Breast epithelium (tissue), 4 donors: ENCODE measurements around the gene AFAP1L1. TPM values are rescaled to one million over a fixed set of nuclear protein-coding genes. Genes with fewer than 3 reads are reported as not detected.

Source experiments
- DNase-seq, 2 donors: peaks; one replicate each; pipeline ENCODE4 v3.0.0-alpha.2; 2019; ENCODE audit warnings: low spot score in 2 of 2
- H3K27ac ChIP-seq, 2 donors: fragments of 200-600 bp; sonication (generic) in 1 of 2; one replicate each; pipeline ENCODE4 v1.5.1; 2016 to 2019; ENCODE audit warnings: mild to moderate bottlenecking in 1 of 2
- H3K27me3 ChIP-seq, 2 donors: fragments of 200-600 bp; sonication (generic) in 1 of 2; one replicate each; pipeline versions ENCODE4 v1.5.1 to v1.6.0; 2017 to 2019; ENCODE audit warnings: control low read depth in 1 of 2, mild to moderate bottlenecking in 1 of 2
- H3K36me3 ChIP-seq: fragments of 200-600 bp; one replicate; pipeline ENCODE4 v1.5.1; 2019
- H3K4me1 ChIP-seq, 2 donors: fragments of 200-600 bp; sonication (generic); one replicate each; pipeline ENCODE4 v1.5.1; 2016 to 2019; ENCODE audit warnings: control low read depth in 1 of 2
- H3K4me3 ChIP-seq, 3 donors: fragments of 200-600 bp; sonication (generic); 1 replicate in 2 of 3; 2 replicates in 1 of 3; pipeline ENCODE4 v1.5.1; 2016 to 2019; ENCODE audit warnings: mild to moderate bottlenecking in 3 of 3, moderate library complexity in 2 of 3
- H3K9me3 ChIP-seq, 2 donors: fragments of 200-600 bp; sonication (generic) in 1 of 2; one replicate each; pipeline ENCODE4 v1.5.1; 2016 to 2019; ENCODE audit warnings: control low read depth in 1 of 2
- CTCF ChIP-seq, 3 donors: fragments of 450-650 bp; IDR thresholded peaks; one replicate each; pipeline ENCODE4 v1.5.1; 2016 to 2017; ENCODE audit warnings: antibody characterized with exemption in 3 of 3, mild to moderate bottlenecking in 3 of 3, moderate library complexity in 3 of 3
- POLR2A ChIP-seq: fragments of 450-650 bp; IDR thresholded peaks from one replicate; pipeline ENCODE4 v1.6.1; 2016; ENCODE audit warnings: antibody characterized with exemption, mild to moderate bottlenecking, moderate library complexity
- POLR2AphosphoS5 ChIP-seq, 3 donors: sonication (generic); formaldehyde crosslinking; IDR thresholded peaks; one replicate each; pipeline ENCODE4 v1.6.1; 2017; ENCODE audit warnings: antibody characterized with exemption in 3 of 3
- intact Hi-C: fragments of 100-400 bp; cut with DNase I; formaldehyde crosslinking; loops from one replicate; pipeline ENCODE4 v1.15.1; 2023; ENCODE audit warnings: low total_unique reads
- total RNA-seq, 3 donors: library from RNA; depleted of rRNA; stranded (reverse); fragments of >200 nt; gene quantifications; one replicate each; pipeline ENCODE4 v1.1.0, GENCODE V29; 2016

The AFAP1L1 gene
- total RNA-seq, 3 donors from 2014 or later = 13.3 to 108 (median 26.5) TPM

DNA sequence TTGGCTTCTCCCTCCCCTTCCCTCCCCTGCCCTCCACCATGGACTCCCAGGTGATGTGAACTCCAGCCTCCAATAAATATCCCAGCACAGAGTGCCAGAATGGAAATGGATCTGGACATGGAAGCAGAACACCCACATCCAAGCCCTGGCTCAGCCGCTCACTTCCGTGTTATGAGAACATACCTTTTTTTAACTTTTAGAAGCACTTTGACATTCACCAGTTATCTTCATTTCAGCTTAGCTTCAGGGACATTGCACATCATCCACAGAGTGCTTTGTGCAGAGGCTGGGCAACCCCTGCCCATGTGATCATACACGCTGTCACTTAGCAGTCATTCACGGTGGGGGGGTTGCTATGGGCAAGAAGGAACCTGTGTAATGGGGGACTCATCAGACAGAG, 9.1 kb downstream of the AFAP1L1 start:
- H3K9me3 ChIP-seq = no peaks in the 10 kb centered on the region
- no peak overlapping the region for H3K4me3 ChIP-seq
- DNase-seq = no peak
- TF ChIP-seq CTCF (IDR thresholded peaks at IDR 0.05) (no peak), POLR2A (no peak), POLR2AphosphoS5 (IDR thresholded peaks at IDR 0.05) (no peak)
- no peak overlapping the region for H3K27ac ChIP-seq
- intact Hi-C loops = no loop called here
- H3K4me1 ChIP-seq = no peaks in the 10 kb centered on the region
- no peaks in the 10 kb centered on the region for H3K27me3 ChIP-seq
- no peaks in the 10 kb centered on the region for H3K36me3 ChIP-seq

- no peaks in the 10 kb centered on the region for H3K9me3 ChIP-seq
- no peaks in the 10 kb centered on the region for H3K27me3 ChIP-seq
- no peaks in the 10 kb centered on the region for H3K4me1 ChIP-seq
- DNase-seq = no peak
- no peak overlapping the region for H3K27ac ChIP-seq
- TF ChIP-seq CTCF (IDR thresholded peaks at IDR 0.05) (no peak), POLR2A (no peak), POLR2AphosphoS5 (IDR thresholded peaks at IDR 0.05) (no peak)
- intact Hi-C loops = no loop called here
- H3K4me3 ChIP-seq = no peak overlapping the region
- no peaks in the 10 kb centered on the region for H3K36me3 ChIP-seq
These were observed 10.6 kb downstream of the AFAP1L1 start for GRCh38 chr5:149282027-149282965.

DNA sequence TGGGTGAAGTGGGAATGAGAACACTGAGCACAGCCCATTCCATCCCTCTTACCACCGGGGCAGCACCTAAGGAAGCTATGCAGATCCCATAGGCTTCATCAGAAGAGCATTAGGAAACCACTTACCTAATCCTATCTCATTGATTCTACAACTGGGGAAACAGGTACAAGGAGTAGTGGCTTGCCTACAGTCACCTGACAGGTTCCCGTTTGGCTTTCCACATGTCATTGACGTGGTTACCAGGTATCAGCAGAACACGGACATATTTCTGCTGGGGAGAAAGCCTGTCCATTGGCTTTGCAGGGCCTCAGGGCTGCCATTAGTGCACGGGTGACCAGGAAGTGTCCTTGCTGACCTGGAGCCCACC, 11.3 kb downstream of the AFAP1L1 start:
- Histone ChIP-seq H3K27ac (no peak overlapping the region), H3K9me3 (no peaks in the 10 kb centered on the region), H3K27me3 (no peaks in the 10 kb centered on the region), H3K4me1 (no peaks in the 10 kb centered on the region), H3K4me3 (no peak overlapping the region), H3K36me3 (no peaks in the 10 kb centered on the region)
- DNase-seq = no peak
- intact Hi-C loops = no loop called here
- TF ChIP-seq POLR2AphosphoS5 (IDR thresholded peaks at IDR 0.05) (no peak), CTCF (IDR thresholded peaks at IDR 0.05) (no peak), POLR2A (no peak)

GRCh38 chr5:149283626-149284480, 12.2 kb downstream of the AFAP1L1 start:
- intact Hi-C loops = no loop called here
- H3K27ac ChIP-seq = peak overlapping the region; percentile 50 to 68
- DNase-seq = no peak

More at GRCh38 chr5:149283626-149284480, 12.2 kb downstream of the AFAP1L1 start:
- no peaks in the 10 kb centered on the region for H3K27me3 ChIP-seq
- no peaks in the 10 kb centered on the region for H3K36me3 ChIP-seq
- TF ChIP-seq CTCF (IDR thresholded peaks at IDR 0.05) (no peak), POLR2A (no peak), POLR2AphosphoS5 (IDR thresholded peaks at IDR 0.05) (no peak)
- H3K4me3 ChIP-seq = no peak overlapping the region
- no peaks in the 10 kb centered on the region for H3K9me3 ChIP-seq
- H3K4me1 ChIP-seq = no peaks in the 10 kb centered on the region
